SK-N-SH (cell line): ENCODE results near the gene DACH1.

Experiments
- CTCF ChIP-seq: fragments of 200-600 bp; sonication (generic); IDR thresholded peaks from 2 replicates; pipeline ENCODE4 v1.6.1; 2017; ENCODE audit warnings: antibody characterized with exemption, mild to moderate bottlenecking, moderate library complexity
- EZH2phosphoT487 ChIP-seq: fragments of 200-600 bp; sonication (generic); IDR thresholded peaks from 2 replicates; pipeline ENCODE4 v1.6.1; 2017; ENCODE audit warnings: low read depth, mixed run types, mild to moderate bottlenecking, antibody characterized with exemption, moderate library complexity, borderline replicate concordance
- FOXJ3 ChIP-seq: sonication (generic); formaldehyde crosslinking; IDR thresholded peaks from 2 replicates; pipeline ENCODE4 v1.5.1; 2020; ENCODE audit warnings: mild to moderate bottlenecking, missing genetic modification reagents
- GABPA ChIP-seq: IDR thresholded peaks from 2 replicates; pipeline ENCODE4 v1.4.0; 2012; ENCODE audit warnings: low read depth, mild to moderate bottlenecking
- JUND ChIP-seq: IDR thresholded peaks from 2 replicates; pipeline ENCODE4 v1.4.0; 2012
- MXI1 ChIP-seq: IDR thresholded peaks from 2 replicates; pipeline ENCODE4 v1.6.1; 2012; ENCODE audit warnings: mild to moderate bottlenecking, low read depth, low read length, improper control_type of control experiment
- POLR2AphosphoS5 ChIP-seq: IDR thresholded peaks from 2 replicates; pipeline ENCODE4 v1.6.1; 2012; ENCODE audit warnings: low read depth, low read length
- RAD21 ChIP-seq: IDR thresholded peaks from 2 replicates; pipeline ENCODE4 v1.6.1; 2012; ENCODE audit warnings: mild to moderate bottlenecking, low read length
- USF2 ChIP-seq: fragments of 150-350 bp; IDR thresholded peaks from 2 replicates; pipeline ENCODE4 v1.6.1; 2017; ENCODE audit warnings: antibody characterized with exemption, low read length, low read depth, borderline replicate concordance
- YY1 ChIP-seq: IDR thresholded peaks from 2 replicates; pipeline ENCODE4 v1.4.0; 2012; ENCODE audit warnings: low read depth, mild to moderate bottlenecking
- TF ChIP-seq, protein P1 (sequence below): IDR thresholded peaks from 2 replicates; pipeline ENCODE4 v1.6.1; 2012; ENCODE audit warnings: mild to moderate bottlenecking, low read depth, low read length, moderate library complexity
- TF ChIP-seq, protein P2 (sequence below): IDR thresholded peaks from 2 replicates; pipeline ENCODE4 v1.4.0; 2012; ENCODE audit warnings: low read depth
- TF ChIP-seq, protein P3 (sequence below): IDR thresholded peaks from 2 replicates; pipeline ENCODE4 v1.4.0; 2012; ENCODE audit warnings: low read depth, borderline replicate concordance

DNA sequence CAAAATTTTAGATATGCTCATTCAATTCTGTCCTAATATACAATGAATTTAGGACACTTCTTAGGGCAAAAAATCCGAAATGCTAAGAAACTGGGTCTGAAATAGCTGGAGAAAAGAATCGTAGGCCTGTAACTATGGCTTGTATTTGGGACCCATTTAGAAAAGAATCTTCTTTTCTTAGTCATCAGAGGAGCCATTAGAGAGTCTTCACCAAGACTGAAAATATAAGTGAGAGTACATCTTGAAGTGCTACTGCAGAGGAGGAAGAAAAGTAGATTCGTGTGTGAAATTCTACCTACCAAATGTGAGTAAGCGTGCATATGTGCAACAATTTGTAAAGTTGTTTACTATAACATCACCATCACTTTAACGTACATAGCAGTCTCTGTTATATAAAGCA is 8.8 kb upstream of the DACH1 start:
- no peak for TF ChIP-seq CTCF
- no peak for TF ChIP-seq POLR2AphosphoS5
- no peak for TF ChIP-seq MXI1
- TF ChIP-seq, protein P1, sequence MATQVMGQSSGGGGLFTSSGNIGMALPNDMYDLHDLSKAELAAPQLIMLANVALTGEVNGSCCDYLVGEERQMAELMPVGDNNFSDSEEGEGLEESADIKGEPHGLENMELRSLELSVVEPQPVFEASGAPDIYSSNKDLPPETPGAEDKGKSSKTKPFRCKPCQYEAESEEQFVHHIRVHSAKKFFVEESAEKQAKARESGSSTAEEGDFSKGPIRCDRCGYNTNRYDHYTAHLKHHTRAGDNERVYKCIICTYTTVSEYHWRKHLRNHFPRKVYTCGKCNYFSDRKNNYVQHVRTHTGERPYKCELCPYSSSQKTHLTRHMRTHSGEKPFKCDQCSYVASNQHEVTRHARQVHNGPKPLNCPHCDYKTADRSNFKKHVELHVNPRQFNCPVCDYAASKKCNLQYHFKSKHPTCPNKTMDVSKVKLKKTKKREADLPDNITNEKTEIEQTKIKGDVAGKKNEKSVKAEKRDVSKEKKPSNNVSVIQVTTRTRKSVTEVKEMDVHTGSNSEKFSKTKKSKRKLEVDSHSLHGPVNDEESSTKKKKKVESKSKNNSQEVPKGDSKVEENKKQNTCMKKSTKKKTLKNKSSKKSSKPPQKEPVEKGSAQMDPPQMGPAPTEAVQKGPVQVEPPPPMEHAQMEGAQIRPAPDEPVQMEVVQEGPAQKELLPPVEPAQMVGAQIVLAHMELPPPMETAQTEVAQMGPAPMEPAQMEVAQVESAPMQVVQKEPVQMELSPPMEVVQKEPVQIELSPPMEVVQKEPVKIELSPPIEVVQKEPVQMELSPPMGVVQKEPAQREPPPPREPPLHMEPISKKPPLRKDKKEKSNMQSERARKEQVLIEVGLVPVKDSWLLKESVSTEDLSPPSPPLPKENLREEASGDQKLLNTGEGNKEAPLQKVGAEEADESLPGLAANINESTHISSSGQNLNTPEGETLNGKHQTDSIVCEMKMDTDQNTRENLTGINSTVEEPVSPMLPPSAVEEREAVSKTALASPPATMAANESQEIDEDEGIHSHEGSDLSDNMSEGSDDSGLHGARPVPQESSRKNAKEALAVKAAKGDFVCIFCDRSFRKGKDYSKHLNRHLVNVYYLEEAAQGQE, result no peak
- TF ChIP-seq, protein P2, sequence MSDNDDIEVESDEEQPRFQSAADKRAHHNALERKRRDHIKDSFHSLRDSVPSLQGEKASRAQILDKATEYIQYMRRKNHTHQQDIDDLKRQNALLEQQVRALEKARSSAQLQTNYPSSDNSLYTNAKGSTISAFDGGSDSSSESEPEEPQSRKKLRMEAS, result no peak
- TF ChIP-seq, protein P3, sequence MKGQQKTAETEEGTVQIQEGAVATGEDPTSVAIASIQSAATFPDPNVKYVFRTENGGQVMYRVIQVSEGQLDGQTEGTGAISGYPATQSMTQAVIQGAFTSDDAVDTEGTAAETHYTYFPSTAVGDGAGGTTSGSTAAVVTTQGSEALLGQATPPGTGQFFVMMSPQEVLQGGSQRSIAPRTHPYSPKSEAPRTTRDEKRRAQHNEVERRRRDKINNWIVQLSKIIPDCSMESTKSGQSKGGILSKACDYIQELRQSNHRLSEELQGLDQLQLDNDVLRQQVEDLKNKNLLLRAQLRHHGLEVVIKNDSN, result no peak
- TF ChIP-seq FOXJ3 (CRISPR knock-in tag), result no peak
- TF ChIP-seq JUND, result no peak
- TF ChIP-seq GABPA, result no peak
- TF ChIP-seq EZH2phosphoT487, result no peak
- no peak for TF ChIP-seq USF2
- TF ChIP-seq YY1, result no peak
- TF ChIP-seq RAD21, result no peak
